Hepatocyte (in vitro differentiated cells): Measurements from ENCODE around the gene PEAK1. TPM values are rescaled to one million over a fixed set of nuclear protein-coding genes. Genes with fewer than 3 reads are reported as not detected.
"Not testable (repeated sequence)": the region's sequence is repeated elsewhere in the genome, so short reads cannot be mapped to it uniquely, and the experiment has no call there.

Experiments used
- DNase-seq: peaks from one replicate; pipeline ENCODE4 v3.0.0-alpha.2; 2016; ENCODE audit warnings: low spot score
- H2AFZ ChIP-seq: fragments of 200-600 bp; sonication (generic); 2 replicates; pipeline ENCODE4 v1.6.0; 2016; ENCODE audit warnings: antibody characterized with exemption, mild to moderate bottlenecking
- H3K27ac ChIP-seq: fragments of 200-600 bp; sonication (generic); 2 replicates; pipeline ENCODE4 v1.5.1; 2016; ENCODE audit warnings: mild to moderate bottlenecking
- H3K27me3 ChIP-seq: fragments of 200-600 bp; sonication (generic); 2 replicates; pipeline ENCODE4 v1.6.1; 2016
- H3K36me3 ChIP-seq: fragments of 200-600 bp; sonication (generic); replicated peaks from 2 replicates; pipeline ENCODE4 v1.5.1; 2016; ENCODE audit warnings: low read depth; ENCODE audit not compliant: insufficient read depth
- H3K4me1 ChIP-seq: fragments of 200-600 bp; sonication (generic); 2 replicates; pipeline ENCODE4 v1.5.1; 2016; ENCODE audit warnings: mild to moderate bottlenecking, moderate library complexity; ENCODE audit not compliant: insufficient read depth
- H3K4me2 ChIP-seq: fragments of 200-600 bp; sonication (generic); 2 replicates; pipeline ENCODE4 v1.6.0; 2016
- H3K4me3 ChIP-seq: fragments of 200-600 bp; sonication (generic); 2 replicates; pipeline ENCODE4 v1.5.1; 2016; ENCODE audit warnings: mild to moderate bottlenecking
- H3K79me2 ChIP-seq: fragments of 200-600 bp; sonication (generic); 2 replicates; pipeline ENCODE4 v1.6.0; 2017; ENCODE audit warnings: mild to moderate bottlenecking
- H3K9me2 ChIP-seq: fragments of 200-600 bp; sonication (generic); replicated peaks from 2 replicates; pipeline ENCODE4 v1.6.0; 2017; ENCODE audit warnings: mild to moderate bottlenecking; ENCODE audit not compliant: insufficient read depth
- H3K9me3 ChIP-seq: fragments of 200-600 bp; sonication (generic); 2 replicates; pipeline ENCODE4 v1.5.1; 2016; ENCODE audit warnings: low read depth, mild to moderate bottlenecking
- H4K20me1 ChIP-seq: fragments of 200-600 bp; sonication (generic); 2 replicates; pipeline ENCODE4 v1.6.0; 2016; ENCODE audit warnings: mild to moderate bottlenecking; ENCODE audit not compliant: insufficient read depth, poor library complexity, severe bottlenecking
- CTCF ChIP-seq: fragments of 200-600 bp; sonication (generic); IDR thresholded peaks from 2 replicates; pipeline ENCODE4 v1.5.1; 2016; ENCODE audit warnings: antibody characterized with exemption, mild to moderate bottlenecking; ENCODE audit not compliant: poor library complexity
- EZH2 ChIP-seq: fragments of 200-600 bp; sonication (generic); IDR thresholded peaks from 2 replicates; pipeline ENCODE4 v1.6.1; 2016; ENCODE audit warnings: antibody characterized with exemption, mild to moderate bottlenecking, borderline replicate concordance
- EZH2phosphoT487 ChIP-seq: fragments of 200-600 bp; sonication (generic); IDR thresholded peaks from one replicate; pipeline ENCODE4 v1.6.1; 2018; ENCODE audit warnings: antibody characterized with exemption, mild to moderate bottlenecking, low read depth, moderate library complexity; ENCODE audit not compliant: unreplicated experiment, severe bottlenecking
- WGBS: methylation state at CpG from one replicate; pipeline ENCODE4 v1.1.6; 2016; ENCODE audit warnings: low lambda C conversion rate; ENCODE audit errors: missing lambda C conversion rate; 5-methylcytosine and 5-hydroxymethylcytosine counted together
- polyA plus RNA-seq: library from polyadenylated mRNA; unstranded; fragments of >200 nt; fragmentation: Nextera tagmentation; extraction: Ambion mirVana; gene quantifications from 2 replicates; pipeline ENCODE4 v1.2.1, GENCODE V29; 2016
- total RNA-seq: library from RNA; depleted of rRNA; stranded (reverse); fragments of >200 nt; gene quantifications from 2 replicates; pipeline ENCODE4 v1.2.3, GENCODE V29; 2014

PEAK1 gene
- total and polyA plus RNA-seq, 2 experiments from 2014 or later, result 8.1 to 27.1 TPM

GRCh38 chr15:77411619-77411976, 8.3 kb downstream of the PEAK1 start:
- Histone ChIP-seq H3K4me3 (no peak overlapping the region), H2AFZ (no peak overlapping the region), H3K27me3 (no peaks in the 10 kb centered on the region), H3K27ac (peak overlapping the region; percentile 47), H3K4me2 (peak overlapping the region; percentile 40), H3K9me2 (no peaks in the 10 kb centered on the region), H3K79me2 (peaks cover 95% of the 10 kb centered on the region), H3K9me3 (no peaks in the 10 kb centered on the region), H4K20me1 (no peaks in the 10 kb centered on the region), H3K4me1 (peaks cover 4% of the 10 kb centered on the region), H3K36me3 (no peaks in the 10 kb centered on the region)
- 89% methylated on average over 3 of the region's 3 CpGs for WGBS
- no peak for TF ChIP-seq EZH2
- no peak for TF ChIP-seq CTCF
- TF ChIP-seq EZH2phosphoT487, result no peak
- no peak for DNase-seq

GRCh38 chr15:77410701-77411618, 8.9 kb downstream of the PEAK1 start:
- H3K36me3 ChIP-seq, result no peaks in the 10 kb centered on the region
- peak overlapping the region; percentile 47 for H3K27ac ChIP-seq
- WGBS, result 46% methylated on average over 7 of the region's 7 CpGs
- no peak overlapping the region for H3K4me3 ChIP-seq
- peaks cover 95% of the 10 kb centered on the region for H3K79me2 ChIP-seq
- no peaks in the 10 kb centered on the region for H4K20me1 ChIP-seq
- H3K27me3 ChIP-seq, result no peaks in the 10 kb centered on the region
- no peaks in the 10 kb centered on the region for H3K9me3 ChIP-seq
- H3K4me1 ChIP-seq, result peaks cover 4% of the 10 kb centered on the region
- no peak overlapping the region for H2AFZ ChIP-seq
- no peak for DNase-seq
- H3K9me2 ChIP-seq, result no peaks in the 10 kb centered on the region
- no peak for TF ChIP-seq CTCF
- TF ChIP-seq EZH2, result no peak
- TF ChIP-seq EZH2phosphoT487, result no peak
- peak overlapping the region; percentile 40 for H3K4me2 ChIP-seq

GRCh38 chr15:77410157-77410500, 9.8 kb downstream of the PEAK1 start:
- H3K36me3 ChIP-seq, DNase-seq, H3K4me1 ChIP-seq, H3K4me2 ChIP-seq, H3K27me3 ChIP-seq, H4K20me1 ChIP-seq, H2AFZ ChIP-seq, H3K9me2 ChIP-seq, H3K9me3 ChIP-seq, H3K27ac ChIP-seq, H3K4me3 ChIP-seq: not testable (repeated sequence)
- WGBS, result 94% methylated on average over 7 of the region's 7 CpGs
- peaks cover 95% of the 10 kb centered on the region for H3K79me2 ChIP-seq

GRCh38 chr15:77409259-77410156, 10.4 kb downstream of the PEAK1 start:
- Histone ChIP-seq H3K4me2 (no peak overlapping the region), H3K27me3 (no peaks in the 10 kb centered on the region), H3K4me3 (no peak overlapping the region), H3K36me3 (no peaks in the 10 kb centered on the region), H4K20me1 (no peaks in the 10 kb centered on the region), H3K79me2 (peaks cover 95% of the 10 kb centered on the region), H2AFZ (no peak overlapping the region), H3K27ac (no peak overlapping the region), H3K9me2 (no peaks in the 10 kb centered on the region), H3K9me3 (no peaks in the 10 kb centered on the region), H3K4me1 (peaks cover 4% of the 10 kb centered on the region)
- WGBS, result 89% methylated on average over 4 of the region's 4 CpGs
- no peak for TF ChIP-seq EZH2phosphoT487
- TF ChIP-seq EZH2, result no peak
- TF ChIP-seq CTCF, result no peak
- no peak for DNase-seq
